Tibial nerve (tissue), 4 donors: Measurements from ENCODE around the gene NEDD4.

ENCODE experiments used
- CTCF ChIP-seq, 5 experiments: fragments of 200-600 bp in 3 of 5; fragments of 450-650 bp in 2 of 5; sonication (generic) in 3 of 5; IDR thresholded peaks; one replicate each; pipeline ENCODE4 v1.5.1; 2016 to 2019; ENCODE audit warnings: antibody characterized with exemption in 5 of 5, mild to moderate bottlenecking in 3 of 5, moderate library complexity in 2 of 5
- EP300 ChIP-seq, 2 donors: sonication (generic); formaldehyde crosslinking; IDR thresholded peaks; one replicate each; pipeline ENCODE4 v1.6.1; 2017; ENCODE audit warnings: antibody characterized with exemption in 2 of 2, mild to moderate bottlenecking in 1 of 2
- POLR2A ChIP-seq, 2 donors: fragments of 450-650 bp; IDR thresholded peaks; one replicate each; pipeline ENCODE4 v1.6.1; 2017; ENCODE audit warnings: antibody characterized with exemption in 2 of 2, mild to moderate bottlenecking in 2 of 2, moderate library complexity in 2 of 2

GRCh38 chr15:55954862-55955605, 38.4 kb downstream of the NEDD4 start:
- TF ChIP-seq EP300 (IDR thresholded peaks at IDR 0.05) (no peak), CTCF (IDR thresholded peaks at IDR 0.05) (no peak), POLR2A (IDR thresholded peaks at IDR 0.05) (no peak)
